Midbrain (tissue), 1 donor: Measurements from ENCODE around the gene SF3B5.
"Not testable (repeated sequence)": the region's sequence is repeated elsewhere in the genome, so short reads cannot be mapped to it uniquely, and the experiment has no call there.

Experiments used
- DNase-seq: peaks from one replicate; lab custom pipeline; 2025; lab: John Stamatoyannopoulos, UW

The SF3B5 gene

DNA sequence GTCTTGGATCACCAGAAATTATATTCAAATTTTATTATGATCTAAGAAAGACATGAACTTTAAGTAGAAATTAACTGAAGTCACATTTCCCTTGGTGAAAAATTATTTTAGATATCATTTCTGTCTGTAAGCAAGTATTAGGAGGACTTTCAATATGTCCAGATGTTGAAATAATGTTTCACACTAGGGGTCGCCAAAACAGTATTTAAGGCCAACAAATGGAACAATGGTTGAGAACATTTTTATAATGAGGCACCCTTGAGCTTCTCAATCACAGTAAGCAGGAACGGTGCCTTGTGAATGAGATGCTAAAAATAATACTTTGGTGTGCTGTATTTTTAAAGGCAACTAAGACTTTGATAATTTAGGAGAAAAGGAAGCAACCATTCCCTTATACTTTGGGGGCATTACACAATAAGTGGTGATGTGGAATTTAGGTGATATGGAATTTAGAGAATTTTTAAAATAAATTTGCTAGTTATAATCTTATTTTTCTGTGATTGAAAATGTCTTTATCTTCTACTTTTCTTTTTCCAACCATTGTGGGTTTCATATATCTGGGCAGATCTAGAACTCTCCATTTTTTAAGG, 9.6 kb upstream of the SF3B5 start:
- DNase-seq: peak; percentile 71

DNA sequence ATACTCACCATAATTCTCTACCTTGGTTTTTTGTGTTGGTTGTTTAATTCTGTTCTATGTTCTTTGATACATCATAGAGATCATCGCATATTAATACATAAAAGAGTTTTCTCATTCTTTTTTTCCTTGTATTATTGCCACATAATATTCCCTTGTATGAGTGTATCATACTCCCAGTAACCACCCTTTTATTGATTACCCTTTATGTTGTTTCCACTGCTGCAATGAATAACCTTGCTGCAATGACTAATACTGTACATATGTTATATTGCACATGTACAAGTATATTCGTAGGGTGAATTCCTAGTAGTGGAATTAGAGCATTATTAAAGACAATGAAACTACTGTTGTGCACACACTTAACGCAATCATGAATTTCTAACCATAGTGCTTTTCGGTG, 9.1 kb upstream of the SF3B5 start:
- DNase-seq: no peak

DNA sequence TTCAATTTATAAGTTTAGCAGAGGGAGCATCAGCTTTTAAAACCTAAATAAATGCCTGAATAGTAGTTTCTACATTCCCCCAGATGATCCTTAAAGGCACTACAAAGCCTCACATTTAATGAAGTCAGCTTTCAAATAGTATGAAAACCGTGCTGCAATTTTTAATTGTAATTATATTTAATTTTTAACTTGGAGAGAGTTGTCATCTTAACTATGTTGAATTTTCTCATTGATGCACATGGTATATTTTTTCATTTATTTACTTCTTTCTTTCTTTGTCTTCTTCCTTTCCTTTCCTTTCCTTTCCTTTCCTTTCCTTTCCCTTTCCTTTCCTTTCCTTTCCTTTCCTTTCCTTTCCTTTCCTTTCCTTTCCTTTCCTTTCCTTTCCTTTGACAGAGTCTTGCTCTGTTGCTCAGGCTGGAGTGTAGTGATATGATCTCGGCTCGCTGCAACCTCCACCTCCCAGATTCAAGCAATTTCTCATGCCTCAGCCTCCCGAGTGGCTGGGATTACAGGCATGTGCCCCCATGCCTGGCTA, 7.7 kb upstream of the SF3B5 start:
- DNase-seq: no peak

DNA sequence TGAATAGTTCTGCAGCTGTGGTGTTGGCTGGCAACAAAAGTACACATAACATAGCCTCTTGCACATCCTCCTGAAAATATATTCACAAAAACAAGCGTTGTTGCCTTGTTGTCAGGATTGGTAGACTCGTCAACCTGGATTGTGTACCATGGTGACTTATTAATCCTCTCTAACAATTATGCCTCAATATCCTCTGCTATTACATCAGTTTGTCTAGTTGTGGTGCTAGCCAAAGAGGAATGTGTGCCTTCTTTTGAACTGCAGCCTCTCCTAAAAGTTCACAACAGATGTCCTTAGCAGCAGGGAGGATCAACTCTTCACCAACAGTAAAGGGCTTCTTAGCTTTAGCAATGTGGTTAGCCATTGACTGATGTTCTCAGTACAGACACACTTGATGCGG, 3.6 kb upstream of the SF3B5 start:
- DNase-seq: no peak

DNA sequence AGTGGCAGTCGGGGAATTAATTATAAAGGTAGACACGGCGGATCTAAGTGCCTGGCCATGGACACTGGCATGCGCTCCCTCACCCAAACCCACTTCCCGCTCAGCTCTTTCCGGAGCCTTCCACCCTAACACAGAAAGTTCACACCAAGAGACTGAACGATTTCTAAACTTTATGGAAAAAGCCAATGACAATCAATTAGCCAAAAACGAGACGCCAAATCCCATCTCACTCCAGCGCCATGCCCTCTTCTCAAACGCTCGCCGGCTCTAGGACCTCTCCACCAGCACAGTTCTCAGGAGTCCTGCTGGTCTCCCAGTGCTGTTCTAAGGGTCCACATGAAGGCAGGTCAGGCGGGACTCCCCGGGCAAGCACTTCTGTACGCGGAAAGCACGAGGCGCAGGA, 641 bp downstream of the SF3B5 start:
- DNase-seq: no peak

DNA sequence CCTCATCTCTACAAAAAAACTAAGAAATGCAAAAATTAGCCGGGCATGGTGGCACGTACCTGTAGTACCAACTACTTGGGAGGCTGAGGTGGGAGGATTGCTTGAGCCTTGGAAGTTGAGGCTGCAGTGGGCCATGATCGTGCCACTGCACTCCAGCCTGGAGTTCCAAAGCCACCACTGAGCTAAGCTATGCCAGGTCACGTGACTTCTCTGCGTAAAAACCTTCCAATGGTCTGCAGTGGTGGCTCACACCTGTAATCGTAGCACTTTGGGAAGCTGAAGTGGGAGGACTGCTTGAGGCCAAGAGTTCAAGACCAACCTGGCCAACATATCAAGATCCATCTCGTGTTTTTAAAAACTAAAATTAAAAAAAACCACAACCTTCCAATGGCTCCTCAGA, 1.7 kb downstream of the SF3B5 start:
- no peak for DNase-seq

DNA sequence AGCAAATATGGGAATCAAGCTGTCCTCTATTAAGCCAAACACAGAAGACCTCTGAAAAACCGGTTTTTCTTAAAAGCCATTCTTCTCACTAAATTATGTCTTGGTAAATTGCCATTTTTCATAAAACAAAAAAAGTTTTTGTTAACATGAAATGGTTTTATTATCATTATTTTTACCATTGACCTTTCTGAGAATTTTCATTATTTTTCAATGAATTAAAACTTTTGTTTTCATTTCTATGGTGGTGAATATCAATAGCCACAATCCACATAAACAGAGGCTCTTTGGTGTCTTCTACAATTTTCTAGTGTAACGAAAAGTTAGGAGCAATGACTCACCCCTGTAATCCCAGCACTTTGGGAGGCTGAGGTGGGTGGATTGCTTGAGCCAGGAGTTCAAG, 2.1 kb downstream of the SF3B5 start:
- no peak for DNase-seq

DNA sequence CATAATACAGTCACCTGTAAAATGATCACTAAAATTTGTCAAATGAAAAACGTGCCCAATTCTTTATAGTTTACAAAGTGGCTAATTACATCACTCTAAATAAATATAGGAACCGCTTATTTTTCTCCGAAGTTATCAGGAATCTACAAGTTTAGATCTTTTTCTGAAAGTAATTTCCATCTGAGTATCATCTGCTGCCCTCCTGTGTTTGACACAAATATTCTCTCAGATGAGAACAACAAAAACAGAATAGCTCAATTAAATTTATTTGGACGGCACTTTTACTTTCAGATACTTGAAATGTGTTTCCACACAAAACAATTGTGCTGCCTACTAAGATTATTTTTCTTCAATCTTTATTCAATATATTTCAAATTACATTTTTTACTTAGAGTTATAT, 5.0 kb downstream of the SF3B5 start:
- no peak for DNase-seq

DNA sequence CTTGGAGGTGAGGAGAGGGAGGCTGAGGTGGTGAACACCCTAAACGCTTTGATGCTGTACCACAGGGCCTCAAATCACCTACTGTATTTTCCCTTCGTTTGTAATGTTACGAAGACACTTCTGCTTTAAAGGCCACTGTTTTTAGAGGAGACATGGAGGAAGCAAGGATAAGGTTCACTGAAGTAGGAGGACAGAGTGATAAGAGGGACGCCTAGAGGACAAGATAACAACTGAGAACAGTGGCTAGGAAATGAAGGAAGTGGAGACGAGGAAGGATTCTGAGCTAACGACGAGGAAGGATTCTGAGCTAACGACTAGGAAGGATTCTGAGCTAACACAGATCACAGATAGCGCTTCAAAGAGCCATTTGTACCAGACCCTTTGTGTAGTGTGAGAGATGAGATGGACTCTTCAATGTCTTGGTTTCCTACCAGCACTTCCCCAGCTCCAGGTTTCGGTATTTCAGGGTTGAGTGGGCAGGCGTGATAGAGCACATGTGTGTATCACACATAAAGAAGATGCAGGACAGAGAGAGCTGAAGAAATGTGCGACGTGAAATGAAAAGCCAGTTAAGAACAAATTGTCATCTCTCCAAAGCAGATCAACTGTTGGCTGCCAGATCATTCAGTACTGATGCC, 7.5 kb downstream of the SF3B5 start:
- no peak for DNase-seq

DNA sequence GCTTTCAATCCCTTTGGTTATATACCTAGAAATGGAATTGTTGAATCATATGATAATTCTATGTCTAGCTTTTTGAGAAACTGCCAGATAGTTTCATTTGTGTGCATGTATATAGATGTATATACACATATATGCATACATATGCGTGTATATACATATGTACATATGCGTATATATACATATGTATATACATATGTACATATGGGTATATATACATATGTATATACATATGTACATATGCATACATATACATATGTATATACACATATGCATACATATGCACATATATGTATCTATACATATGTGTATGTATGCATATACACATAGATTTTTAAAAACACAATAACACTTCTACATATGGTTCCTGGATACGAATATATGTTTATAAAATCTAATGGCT, 8.4 kb downstream of the SF3B5 start:
- no peak for DNase-seq

DNA sequence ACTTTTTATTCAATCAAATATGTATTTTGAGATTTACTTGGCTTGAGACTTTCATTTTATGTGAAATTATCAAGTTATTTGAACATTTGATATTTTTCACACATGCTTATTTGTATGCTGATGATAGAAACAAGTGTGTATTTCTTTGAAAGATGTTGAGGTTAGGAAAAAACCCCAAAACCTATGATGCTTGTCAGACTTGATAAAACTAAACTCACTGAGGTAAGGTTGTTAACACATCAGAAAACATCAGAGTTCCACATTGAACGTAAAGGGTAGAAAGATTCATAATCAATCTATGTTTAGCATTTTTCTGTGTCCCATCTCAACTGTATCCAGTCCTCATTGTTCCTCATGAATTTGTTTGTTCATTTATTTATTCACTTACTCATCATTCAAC, 12.2 kb downstream of the SF3B5 start:
- DNase-seq: no peak

DNA sequence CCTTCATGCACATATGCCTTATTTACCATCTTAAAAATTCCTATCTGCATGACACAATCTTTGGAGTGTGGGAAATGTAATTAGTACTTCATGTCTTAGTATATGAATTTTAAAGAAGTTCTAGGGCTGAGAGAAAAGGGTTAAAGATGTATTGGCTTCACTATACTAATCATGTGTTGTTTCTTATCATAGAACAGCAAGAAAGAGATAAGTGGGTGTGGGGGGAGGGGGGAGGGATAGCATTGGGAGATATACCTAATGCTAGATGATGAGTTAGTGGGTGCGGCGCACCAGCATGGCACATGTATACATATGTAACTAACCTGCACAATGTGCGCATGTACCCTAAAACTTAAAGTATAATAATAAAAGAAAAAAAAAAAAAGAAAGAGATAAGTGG, 13.0 kb downstream of the SF3B5 start:
- DNase-seq: not testable (repeated sequence)

DNA sequence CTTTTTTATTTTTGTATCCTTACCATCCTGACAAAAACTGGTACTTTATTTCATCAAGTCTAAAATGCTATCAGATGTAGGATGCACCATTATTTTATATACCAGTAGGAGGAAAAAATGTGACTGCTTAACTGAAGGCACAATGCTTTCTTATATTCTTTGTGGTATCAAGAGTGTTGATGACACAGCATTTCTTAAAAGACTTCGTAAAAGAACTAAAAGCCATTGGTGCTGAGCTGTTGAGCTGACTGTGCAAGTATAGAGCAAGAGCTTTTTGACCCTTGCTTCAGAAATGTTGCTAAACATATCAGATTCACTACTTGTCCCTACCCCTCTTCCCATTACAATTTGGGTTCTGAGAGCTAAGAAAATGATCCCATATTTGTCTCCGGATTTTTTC, 17.5 kb downstream of the SF3B5 start:
- no peak for DNase-seq

DNA sequence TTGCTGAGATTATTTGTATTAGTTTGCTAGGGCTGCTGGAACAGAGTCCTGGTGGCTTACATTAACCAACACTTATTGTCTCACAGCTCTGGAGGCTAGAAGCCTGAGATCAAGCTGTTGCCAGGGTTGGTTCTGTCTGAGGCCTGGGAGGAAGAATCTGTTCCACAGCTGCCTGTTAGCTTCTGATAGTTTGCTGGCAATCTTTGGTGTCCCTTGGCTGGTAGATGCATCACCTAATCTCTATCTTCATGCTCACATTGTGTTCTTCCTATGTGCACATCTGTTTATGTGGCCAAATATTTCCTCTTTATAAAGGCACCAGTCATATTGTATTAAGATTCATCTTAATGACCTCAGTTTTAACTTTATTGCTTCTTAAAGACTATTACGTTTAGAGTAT, 19.5 kb downstream of the SF3B5 start:
- no peak for DNase-seq

DNA sequence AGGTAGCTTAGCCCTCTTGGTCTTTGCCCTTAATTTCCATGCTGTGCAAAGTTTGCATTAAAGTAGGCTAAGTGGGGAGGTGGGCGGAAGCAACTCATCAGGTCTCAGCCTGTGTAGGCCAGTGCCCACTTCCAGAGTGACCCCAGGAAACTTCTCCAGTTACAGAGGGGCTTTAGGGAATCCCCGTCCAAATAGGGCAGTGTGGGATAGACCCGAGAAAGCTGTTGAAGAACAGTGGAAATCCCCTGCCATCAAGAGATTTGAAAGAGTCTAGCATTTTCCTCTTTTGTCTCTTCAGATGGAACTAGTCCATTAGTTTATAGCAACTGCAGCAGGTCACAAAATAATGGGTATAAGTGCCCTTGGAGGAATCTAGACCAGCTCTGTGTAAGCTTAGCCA, 20.2 kb downstream of the SF3B5 start:
- no peak for DNase-seq

DNA sequence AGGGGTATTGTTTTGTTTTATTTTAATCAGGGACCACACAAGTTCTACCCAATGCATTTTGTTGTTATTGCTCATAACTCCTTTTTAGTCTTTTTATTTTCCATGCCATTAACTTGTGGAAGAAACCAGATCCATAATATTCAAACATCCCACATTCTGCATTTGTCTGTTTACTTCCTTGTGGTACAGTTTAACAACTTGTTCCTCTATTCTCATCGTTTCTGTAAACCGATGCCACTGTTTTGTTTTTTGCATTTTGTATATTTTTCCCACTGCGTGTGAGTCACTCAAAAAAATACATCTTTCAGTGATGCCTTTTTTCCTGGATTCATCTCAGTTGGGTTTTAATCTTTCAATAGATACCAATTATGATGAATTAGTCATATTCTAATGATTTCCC, 22.3 kb downstream of the SF3B5 start:
- no peak for DNase-seq

DNA sequence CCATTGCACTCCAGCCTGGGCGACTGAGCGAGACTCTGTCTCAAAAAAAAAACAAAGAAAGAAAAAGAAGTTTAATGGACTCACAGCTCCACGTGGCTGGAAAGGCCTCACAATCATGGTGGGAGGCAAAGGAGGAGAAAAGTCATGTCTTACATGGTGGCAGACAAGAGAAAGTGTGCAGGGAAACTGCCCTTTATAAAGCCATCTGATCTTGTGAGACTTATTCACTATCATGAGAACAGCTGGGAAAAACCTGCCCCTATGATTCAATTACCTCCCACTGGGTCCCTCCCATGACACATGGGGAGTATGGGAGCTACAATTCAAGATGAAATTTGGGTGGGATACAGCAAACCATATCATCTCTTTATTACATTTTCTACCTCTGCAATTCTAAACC, 25.9 kb downstream of the SF3B5 start:
- DNase-seq: no peak

DNA sequence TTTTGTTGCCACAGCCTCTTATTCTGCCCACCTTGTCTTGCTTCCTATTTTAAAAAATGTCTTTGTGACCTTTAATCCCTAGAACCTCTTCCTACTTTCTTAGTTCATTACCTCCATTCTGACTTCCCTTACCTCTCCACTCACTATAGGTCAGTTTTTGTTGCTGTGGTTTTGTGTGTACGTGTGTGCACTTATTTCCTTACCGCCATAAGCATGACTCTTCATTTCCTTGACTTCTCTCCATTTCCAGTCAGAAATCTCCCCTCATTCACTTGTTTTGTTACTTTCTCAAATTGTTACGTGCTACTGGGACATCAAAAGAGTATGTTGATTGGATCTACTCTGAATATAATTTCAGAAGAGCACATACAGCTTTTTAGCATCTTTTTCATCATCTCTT, 26.6 kb downstream of the SF3B5 start:
- DNase-seq: no peak

DNA sequence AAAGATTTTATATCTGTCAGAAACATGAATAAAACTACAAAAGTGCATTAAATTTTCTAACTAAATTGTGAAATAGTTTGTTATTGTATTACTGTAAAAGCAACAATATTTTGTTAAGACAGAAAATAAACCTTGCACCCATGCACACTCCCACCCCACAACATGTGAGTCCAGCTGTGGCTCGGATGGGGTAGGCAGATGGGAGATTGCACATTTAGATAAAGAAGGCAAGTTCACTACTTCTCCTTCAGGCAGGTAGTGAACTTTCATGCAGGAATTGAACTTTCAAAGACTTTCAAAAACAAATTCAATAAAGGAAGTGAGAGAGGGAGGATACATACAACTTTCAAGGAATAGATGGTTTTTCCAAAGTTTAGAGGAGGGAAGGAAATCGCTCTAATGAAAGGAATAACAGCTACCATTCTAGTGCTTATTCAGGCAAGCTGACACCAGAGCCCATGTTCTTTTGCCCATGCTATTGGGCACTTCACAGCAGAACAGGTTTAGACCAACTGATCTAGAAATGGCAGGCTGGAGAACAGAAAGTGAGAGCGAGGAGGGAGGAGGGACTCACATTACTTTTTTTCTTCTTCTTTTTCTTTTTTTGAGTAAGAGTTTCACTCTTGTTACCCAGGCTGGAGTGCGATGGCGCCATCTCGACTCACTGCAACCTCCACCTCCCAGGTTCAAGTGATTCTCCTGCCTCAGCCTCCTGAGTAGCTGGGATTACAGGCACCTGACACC, 28.5 kb downstream of the SF3B5 start:
- DNase-seq: no peak

DNA sequence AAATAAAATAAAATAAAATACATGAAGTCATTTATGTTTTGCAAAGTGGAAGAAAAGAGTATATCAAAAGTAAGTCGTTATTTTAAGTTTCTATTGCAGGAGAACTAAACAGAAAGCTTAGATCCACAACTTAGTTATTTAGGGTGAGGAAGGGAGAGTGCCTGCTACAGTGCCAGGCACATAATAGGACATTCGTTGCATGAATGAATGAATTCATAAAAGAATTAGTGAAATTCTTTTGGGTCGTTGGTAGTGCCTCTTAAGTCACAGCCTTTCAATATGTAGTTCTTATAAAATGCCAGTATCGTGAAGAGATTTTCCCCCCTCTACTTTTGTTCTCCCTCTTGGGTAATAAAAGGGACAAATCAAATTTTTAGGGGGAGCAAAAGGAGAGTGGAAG, 29.1 kb downstream of the SF3B5 start:
- no peak for DNase-seq

DNA sequence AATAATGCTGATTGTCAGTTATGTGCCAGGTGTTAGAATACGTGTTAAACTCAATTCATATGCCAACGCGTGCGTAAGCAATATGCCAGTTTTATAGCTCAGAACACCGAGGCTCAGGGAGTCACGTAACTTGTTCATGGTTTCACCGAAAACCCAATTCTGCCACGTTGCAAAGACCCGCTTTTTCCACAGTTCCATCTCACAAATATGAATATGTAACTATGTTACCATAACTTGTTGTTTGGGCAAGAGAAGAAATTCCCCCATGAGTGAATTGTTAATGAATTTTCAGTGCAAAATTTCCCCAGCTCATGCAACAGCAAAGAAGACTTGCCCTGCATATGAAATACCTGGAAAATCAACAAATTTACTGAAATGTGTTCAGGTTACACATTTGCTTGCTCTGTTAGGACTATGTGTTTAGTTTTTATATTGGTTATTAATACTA, 30.1 kb downstream of the SF3B5 start:
- no peak for DNase-seq

DNA sequence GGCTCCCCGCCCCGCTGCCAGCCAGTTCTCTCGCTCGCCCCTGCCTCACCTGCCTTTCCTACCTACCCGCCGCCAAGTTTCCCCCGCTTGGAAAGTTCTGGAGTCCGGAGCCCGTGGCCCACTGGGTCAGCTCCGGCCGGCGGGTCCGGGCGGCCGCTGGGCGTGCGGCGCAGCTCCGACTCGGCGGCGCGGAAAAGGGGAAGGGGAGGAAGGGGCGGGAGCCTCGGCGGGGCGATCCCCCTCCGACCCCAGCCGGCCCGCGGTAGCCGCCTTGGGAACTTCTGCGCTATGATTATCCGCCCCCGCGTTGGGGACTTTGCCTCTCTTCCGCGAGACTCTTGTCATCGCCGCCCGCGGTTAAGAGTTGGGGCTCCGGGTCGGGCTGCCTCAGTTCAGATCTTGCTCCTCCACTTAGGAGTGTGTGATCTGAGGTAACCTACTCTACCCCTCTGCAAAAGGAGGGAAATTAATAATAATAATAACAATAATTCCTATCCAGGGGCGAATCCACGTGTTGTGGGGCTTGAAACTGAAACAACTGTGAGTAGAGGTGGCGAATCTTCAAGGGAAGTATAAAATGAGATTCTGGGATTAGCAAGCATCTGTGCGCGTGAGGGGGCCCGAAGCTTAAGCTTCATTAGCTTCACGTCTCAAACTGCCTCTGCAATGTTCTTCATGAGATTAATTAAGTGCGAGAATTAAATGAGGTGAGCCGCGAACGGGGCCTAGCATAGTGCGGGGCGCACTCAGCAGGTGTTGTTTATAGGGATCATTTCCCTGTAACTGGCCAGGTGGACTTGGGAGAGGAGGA, 30.8 kb downstream of the SF3B5 start:
- DNase-seq: no peak
